ENCODE data around the gene MYBPC3. TPM values are rescaled to one million over a fixed set of nuclear protein-coding genes. Genes with fewer than 3 reads are reported as not detected.

The MYBPC3 gene
- total and polyA plus RNA-seq, 10 of the 15 experiments (the other 5 are each of a cell fraction or from before 2014, with no cell fraction given): 0.03 to 0.08 (median 0.03) TPM; not detected in 7

GRCh38 chr11:47355283-47356128 lies 3.0 kb upstream of the MYBPC3 start:
- Histone ChIP-seq H3K4me2 (ENCODE audit: control insufficient read depth, insufficient read depth) (no peak overlapping the region), H3K9ac (ENCODE audit: control insufficient read depth, insufficient read depth, low read length) (no peak overlapping the region)
- TF ChIP-seq CBFB (IDR thresholded peaks at IDR 0.05; ENCODE audit: low read depth): no peak
- TF ChIP-seq TCF3 (IDR thresholded peaks at IDR 0.05; ENCODE audit: borderline replicate concordance, insufficient read depth, low read depth, low read length): peak; percentile 72; the same call in 1 of the 2 replicates
- TF ChIP-seq SIN3A (IDR thresholded peaks at IDR 0.05; ENCODE audit: low read depth, low read length): no peak
- peak; percentile 23; the same call in 1 of the 2 replicates for TF ChIP-seq RAD21 (IDR thresholded peaks at IDR 0.05; ENCODE audit: insufficient read depth, low read depth, low read length)
- TF ChIP-seq USF2 (IDR thresholded peaks at IDR 0.05; ENCODE audit: borderline replicate concordance, low read depth, low read length): no peak
- TF ChIP-seq, protein P1, sequence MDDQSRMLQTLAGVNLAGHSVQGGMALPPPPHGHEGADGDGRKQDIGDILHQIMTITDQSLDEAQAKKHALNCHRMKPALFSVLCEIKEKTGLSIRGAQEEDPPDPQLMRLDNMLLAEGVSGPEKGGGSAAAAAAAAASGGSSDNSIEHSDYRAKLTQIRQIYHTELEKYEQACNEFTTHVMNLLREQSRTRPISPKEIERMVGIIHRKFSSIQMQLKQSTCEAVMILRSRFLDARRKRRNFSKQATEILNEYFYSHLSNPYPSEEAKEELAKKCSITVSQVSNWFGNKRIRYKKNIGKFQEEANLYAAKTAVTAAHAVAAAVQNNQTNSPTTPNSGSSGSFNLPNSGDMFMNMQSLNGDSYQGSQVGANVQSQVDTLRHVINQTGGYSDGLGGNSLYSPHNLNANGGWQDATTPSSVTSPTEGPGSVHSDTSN (IDR thresholded peaks at IDR 0.05; ENCODE audit: insufficient replicate concordance, low read depth, low read length): peak; percentile 23
- TF ChIP-seq, protein P2, sequence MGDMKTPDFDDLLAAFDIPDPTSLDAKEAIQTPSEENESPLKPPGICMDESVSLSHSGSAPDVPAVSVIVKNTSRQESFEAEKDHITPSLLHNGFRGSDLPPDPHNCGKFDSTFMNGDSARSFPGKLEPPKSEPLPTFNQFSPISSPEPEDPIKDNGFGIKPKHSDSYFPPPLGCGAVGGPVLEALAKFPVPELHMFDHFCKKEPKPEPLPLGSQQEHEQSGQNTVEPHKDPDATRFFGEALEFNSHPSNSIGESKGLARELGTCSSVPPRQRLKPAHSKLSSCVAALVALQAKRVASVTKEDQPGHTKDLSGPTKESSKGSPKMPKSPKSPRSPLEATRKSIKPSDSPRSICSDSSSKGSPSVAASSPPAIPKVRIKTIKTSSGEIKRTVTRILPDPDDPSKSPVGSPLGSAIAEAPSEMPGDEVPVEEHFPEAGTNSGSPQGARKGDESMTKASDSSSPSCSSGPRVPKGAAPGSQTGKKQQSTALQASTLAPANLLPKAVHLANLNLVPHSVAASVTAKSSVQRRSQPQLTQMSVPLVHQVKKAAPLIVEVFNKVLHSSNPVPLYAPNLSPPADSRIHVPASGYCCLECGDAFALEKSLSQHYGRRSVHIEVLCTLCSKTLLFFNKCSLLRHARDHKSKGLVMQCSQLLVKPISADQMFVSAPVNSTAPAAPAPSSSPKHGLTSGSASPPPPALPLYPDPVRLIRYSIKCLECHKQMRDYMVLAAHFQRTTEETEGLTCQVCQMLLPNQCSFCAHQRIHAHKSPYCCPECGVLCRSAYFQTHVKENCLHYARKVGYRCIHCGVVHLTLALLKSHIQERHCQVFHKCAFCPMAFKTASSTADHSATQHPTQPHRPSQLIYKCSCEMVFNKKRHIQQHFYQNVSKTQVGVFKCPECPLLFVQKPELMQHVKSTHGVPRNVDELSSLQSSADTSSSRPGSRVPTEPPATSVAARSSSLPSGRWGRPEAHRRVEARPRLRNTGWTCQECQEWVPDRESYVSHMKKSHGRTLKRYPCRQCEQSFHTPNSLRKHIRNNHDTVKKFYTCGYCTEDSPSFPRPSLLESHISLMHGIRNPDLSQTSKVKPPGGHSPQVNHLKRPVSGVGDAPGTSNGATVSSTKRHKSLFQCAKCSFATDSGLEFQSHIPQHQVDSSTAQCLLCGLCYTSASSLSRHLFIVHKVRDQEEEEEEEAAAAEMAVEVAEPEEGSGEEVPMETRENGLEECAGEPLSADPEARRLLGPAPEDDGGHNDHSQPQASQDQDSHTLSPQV (IDR thresholded peaks at IDR 0.05): no peak
- TF ChIP-seq KAT2A (conservative IDR thresholded peaks at IDR 0.05; ENCODE audit: control insufficient read depth, low read depth, low read length): no peak
- no peak for TF ChIP-seq EZH2 (IDR thresholded peaks at IDR 0.05; ENCODE audit: borderline replicate concordance, control insufficient read depth, low read depth, low read length)
- no peak for TF ChIP-seq MYB (IDR thresholded peaks at IDR 0.05; ENCODE audit: borderline replicate concordance, low read depth, low read length)
- TF ChIP-seq NFYB (IDR thresholded peaks at IDR 0.05; ENCODE audit: insufficient read depth, low read depth, low read length): no peak
- TF ChIP-seq SP1 (IDR thresholded peaks at IDR 0.05; ENCODE audit: low read depth, low read length): no peak
- no peak for TF ChIP-seq CHD1 (IDR thresholded peaks at IDR 0.05; ENCODE audit: low read depth, low read length)
- TF ChIP-seq ZNF217 (IDR thresholded peaks at IDR 0.05): no peak
- no peak for TF ChIP-seq HDGF (IDR thresholded peaks at IDR 0.05)
- TF ChIP-seq HDAC6 (IDR thresholded peaks at IDR 0.05; ENCODE audit: unreplicated experiment): no peak

More at GRCh38 chr11:47355283-47356128, 3.0 kb upstream of the MYBPC3 start:
- ChIA-PET CTCF (no interaction called here), RAD21 (ENCODE audit: unreplicated experiment) (interaction anchor here (0.6 kb wide), 1 partner anchor 60 kb away, joined by 3 read pairs; no protein-coding TSS in a partner anchor), SMC1A (ENCODE audit: uncharacterized antibody, unreplicated experiment) (no interaction called here), POLR2A (no interaction called here)
- 98% methylated on average over 28 of the region's 47 CpGs for WGBS (ENCODE audit: insufficient coverage, insufficient replicate concordance, low lambda C conversion rate, missing lambda C conversion rate)
- Histone ChIP-seq H3K36me3 (ENCODE audit: control insufficient read depth in 2 of 2, insufficient read depth in 2 of 2, low read length in 1 of 2) (peaks cover 3% of the 10 kb centered on the region in 2 experiments; a peak in 3 of 4 replicates), H3K9me3 (replicated peaks; ENCODE audit: control insufficient read depth, insufficient read depth, low read length) (no peaks in the 10 kb centered on the region; the same call in 2 of the 3 replicates), H4K20me1 (ENCODE audit: control insufficient read depth, insufficient read depth) (no peaks in the 10 kb centered on the region), H3K79me2 (ENCODE audit: control insufficient read depth, insufficient read depth, low read length) (no peaks in the 10 kb centered on the region; the same call in 1 of the 2 replicates), H3K4me1 (ENCODE audit: control insufficient read depth, insufficient read depth, low read length) (no peaks in the 10 kb centered on the region), H3K27ac (ENCODE audit: control insufficient read depth, insufficient read depth) (no peak overlapping the region), H2AFZ (ENCODE audit: control insufficient read depth, low read depth, low read length) (no peak overlapping the region), H3K27me3 (replicated peaks in 1 of 2; ENCODE audit: control insufficient read depth in 2 of 2, insufficient read depth in 2 of 2, low read length in 1 of 2) (no peaks in the 10 kb centered on the region), H3K4me3 (no peak overlapping the region)
- intact Hi-C loops (cut with micrococcal nuclease; ENCODE audit: unreplicated experiment) (no loop called here), in situ Hi-C loops (cut with MboI) (no loop called here)
- no peak for DNase-seq (ENCODE audit: low read depth, low spot score)
- FAIRE-seq: no peak
- no TSS peak for BruUV-seq (replicated peaks)
- no peak for ATAC-seq

Data from GM12878 (cell line).